DOHH2 (cell line): ENCODE results near the gene CD248.

ENCODE experiments used
- H3F3A ChIP-seq: fragments of 200-600 bp; sonication (generic), shearing (Covaris generic); 2 replicates; pipeline ENCODE4 v1.6.0; 2016; ENCODE audit warnings: antibody characterized with exemption, mild to moderate bottlenecking; ENCODE audit not compliant: control insufficient read depth, insufficient read depth
- H3K27ac ChIP-seq: fragments of 200-600 bp; sonication (generic); 2 replicates; pipeline ENCODE4 v1.5.1; 2014; ENCODE audit warnings: low read depth, mild to moderate bottlenecking, low read length, moderate library complexity
- H3K27me3 ChIP-seq: fragments of 200-600 bp; sonication (generic); 2 replicates; pipeline ENCODE4 v1.6.1; 2014; ENCODE audit warnings: mild to moderate bottlenecking, low read length, mixed read lengths; ENCODE audit not compliant: control insufficient read depth
- H3K36me3 ChIP-seq: fragments of 200-600 bp; sonication (generic); 2 replicates; pipeline ENCODE4 v1.6.1; 2014; ENCODE audit warnings: mild to moderate bottlenecking, low read length, moderate library complexity, mixed read lengths; ENCODE audit not compliant: control insufficient read depth
- H3K4me1 ChIP-seq: fragments of 200-600 bp; sonication (generic); 2 replicates; pipeline ENCODE4 v1.6.1; 2014; ENCODE audit warnings: mild to moderate bottlenecking, low read length, mixed read lengths; ENCODE audit not compliant: control insufficient read depth
- H3K4me2 ChIP-seq: fragments of 200-600 bp; sonication (generic); 2 replicates; pipeline ENCODE4 v1.6.0; 2014; ENCODE audit warnings: mild to moderate bottlenecking, low read length, moderate library complexity
- H3K4me3 ChIP-seq: fragments of 200-600 bp; sonication (generic); 2 replicates; pipeline ENCODE4 v1.5.1; 2014; ENCODE audit warnings: mild to moderate bottlenecking, low read length, mixed read lengths
- H3K79me2 ChIP-seq: fragments of 200-600 bp; sonication (generic); 2 replicates; pipeline ENCODE4 v1.6.1; 2014; ENCODE audit warnings: mild to moderate bottlenecking, low read length, mixed read lengths; ENCODE audit not compliant: control insufficient read depth
- H3K9me2 ChIP-seq: fragments of 200-600 bp; sonication (generic); replicated peaks from 2 replicates; pipeline ENCODE4 v1.6.1; 2014; ENCODE audit warnings: mild to moderate bottlenecking, low read length, mixed read lengths; ENCODE audit not compliant: control insufficient read depth
- H3K9me3 ChIP-seq: fragments of 200-600 bp; sonication (generic); 2 replicates; pipeline ENCODE4 v1.6.1; 2014; ENCODE audit warnings: antibody characterized with exemption, low read length, mixed read lengths; ENCODE audit not compliant: control insufficient read depth, insufficient read depth
- H4K20me1 ChIP-seq: fragments of 200-600 bp; sonication (generic); 2 replicates; pipeline ENCODE4 v1.6.0; 2014; ENCODE audit warnings: low read depth, mild to moderate bottlenecking, antibody characterized with exemption, low read length, moderate library complexity; ENCODE audit not compliant: control insufficient read depth, insufficient read depth
- EZH2phosphoT487 ChIP-seq: fragments of 200-600 bp; sonication (generic); IDR thresholded peaks from 2 replicates; pipeline ENCODE4 v1.6.1; 2017; ENCODE audit warnings: borderline replicate concordance, mild to moderate bottlenecking, antibody characterized with exemption, low read length, moderate library complexity, mixed read lengths
- TF ChIP-seq, protein P1 (sequence below): fragments of 200-600 bp; sonication (generic); IDR thresholded peaks from one replicate; pipeline ENCODE4 v1.5.1; 2014; ENCODE audit warnings: antibody characterized with exemption, mild to moderate bottlenecking, low read depth, low read length; ENCODE audit not compliant: poor library complexity, severe bottlenecking

Gene CD248

DNA sequence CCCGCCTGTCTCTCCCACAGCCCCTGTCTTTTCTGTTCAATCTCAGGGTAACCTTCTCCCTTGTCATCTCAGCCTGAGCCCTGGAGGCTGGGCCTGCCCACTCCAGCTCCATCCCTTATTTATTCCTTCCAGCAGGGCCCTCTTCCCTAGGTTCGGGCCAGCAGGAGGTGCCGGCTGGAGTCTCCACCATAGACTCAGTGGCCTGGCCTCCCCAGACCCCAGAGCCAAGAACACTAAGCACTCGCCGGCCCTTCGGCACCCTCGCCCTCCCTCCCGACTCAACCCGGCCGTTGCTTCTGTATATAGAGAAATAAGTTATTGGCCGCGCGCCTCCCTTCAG lies 49.8 kb downstream of the CD248 start:
- Histone ChIP-seq H3K27ac (no peak overlapping the region), H3K36me3 (peaks cover 72% of the 10 kb centered on the region), H4K20me1 (peaks cover 5% of the 10 kb centered on the region), H3F3A (peaks cover 5% of the 10 kb centered on the region), H3K4me3 (peak overlapping the region; percentile 96), H3K79me2 (peaks cover 26% of the 10 kb centered on the region), H3K4me2 (peak overlapping the region; percentile 64), H3K27me3 (no peaks in the 10 kb centered on the region), H3K9me3 (no peaks in the 10 kb centered on the region), H3K9me2 (no peaks in the 10 kb centered on the region), H3K4me1 (peaks cover 20% of the 10 kb centered on the region)
- no peak for TF ChIP-seq EZH2phosphoT487
- TF ChIP-seq, protein P1, sequence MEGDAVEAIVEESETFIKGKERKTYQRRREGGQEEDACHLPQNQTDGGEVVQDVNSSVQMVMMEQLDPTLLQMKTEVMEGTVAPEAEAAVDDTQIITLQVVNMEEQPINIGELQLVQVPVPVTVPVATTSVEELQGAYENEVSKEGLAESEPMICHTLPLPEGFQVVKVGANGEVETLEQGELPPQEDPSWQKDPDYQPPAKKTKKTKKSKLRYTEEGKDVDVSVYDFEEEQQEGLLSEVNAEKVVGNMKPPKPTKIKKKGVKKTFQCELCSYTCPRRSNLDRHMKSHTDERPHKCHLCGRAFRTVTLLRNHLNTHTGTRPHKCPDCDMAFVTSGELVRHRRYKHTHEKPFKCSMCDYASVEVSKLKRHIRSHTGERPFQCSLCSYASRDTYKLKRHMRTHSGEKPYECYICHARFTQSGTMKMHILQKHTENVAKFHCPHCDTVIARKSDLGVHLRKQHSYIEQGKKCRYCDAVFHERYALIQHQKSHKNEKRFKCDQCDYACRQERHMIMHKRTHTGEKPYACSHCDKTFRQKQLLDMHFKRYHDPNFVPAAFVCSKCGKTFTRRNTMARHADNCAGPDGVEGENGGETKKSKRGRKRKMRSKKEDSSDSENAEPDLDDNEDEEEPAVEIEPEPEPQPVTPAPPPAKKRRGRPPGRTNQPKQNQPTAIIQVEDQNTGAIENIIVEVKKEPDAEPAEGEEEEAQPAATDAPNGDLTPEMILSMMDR, result no peak

DNA sequence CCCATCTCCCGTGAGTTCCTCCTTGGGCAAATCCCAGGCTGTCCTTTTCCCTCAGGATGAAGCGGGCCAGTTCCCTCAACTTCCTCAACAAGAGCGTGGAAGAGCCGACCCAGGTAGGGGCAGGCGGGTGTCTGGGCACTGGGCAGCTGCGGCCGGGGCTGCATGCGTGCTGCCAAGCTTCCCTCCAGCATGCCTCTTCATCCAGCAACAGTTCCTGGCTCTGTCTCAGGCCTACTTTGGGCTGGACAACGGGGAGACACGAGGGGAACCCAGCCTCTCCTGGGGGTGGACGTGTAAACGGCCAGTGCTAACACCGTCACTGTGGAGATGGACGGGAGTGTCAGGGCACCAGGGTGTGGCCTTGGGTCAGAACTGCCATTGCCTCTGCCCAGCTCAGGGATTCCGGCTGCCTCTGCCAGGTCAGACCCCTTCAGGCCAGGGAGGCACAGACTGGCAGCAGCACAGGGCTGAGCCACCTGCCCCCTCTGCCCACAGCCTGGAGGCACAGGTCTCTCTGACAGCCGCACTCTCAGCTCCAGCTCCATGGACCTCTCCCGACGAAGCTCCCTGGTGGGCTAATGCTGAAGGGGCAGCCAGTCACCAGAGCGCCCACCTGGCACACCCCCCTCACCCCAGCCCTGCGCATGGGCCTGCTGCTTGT lies 50.3 kb downstream of the CD248 start:
- peaks cover 71% of the 10 kb centered on the region for H3K36me3 ChIP-seq
- no peak overlapping the region for H3K4me3 ChIP-seq
- H3K79me2 ChIP-seq, result peaks cover 24% of the 10 kb centered on the region
- peaks cover 5% of the 10 kb centered on the region for H4K20me1 ChIP-seq
- H3K9me3 ChIP-seq, result no peaks in the 10 kb centered on the region
- no peaks in the 10 kb centered on the region for H3K27me3 ChIP-seq
- H3K27ac ChIP-seq, result no peak overlapping the region
- peak overlapping the region; percentile 64 for H3K4me2 ChIP-seq
- peaks cover 20% of the 10 kb centered on the region for H3K4me1 ChIP-seq
- H3F3A ChIP-seq, result peaks cover 5% of the 10 kb centered on the region
- H3K9me2 ChIP-seq, result no peaks in the 10 kb centered on the region
- TF ChIP-seq, protein P1, result no peak
- TF ChIP-seq EZH2phosphoT487, result no peak

DNA sequence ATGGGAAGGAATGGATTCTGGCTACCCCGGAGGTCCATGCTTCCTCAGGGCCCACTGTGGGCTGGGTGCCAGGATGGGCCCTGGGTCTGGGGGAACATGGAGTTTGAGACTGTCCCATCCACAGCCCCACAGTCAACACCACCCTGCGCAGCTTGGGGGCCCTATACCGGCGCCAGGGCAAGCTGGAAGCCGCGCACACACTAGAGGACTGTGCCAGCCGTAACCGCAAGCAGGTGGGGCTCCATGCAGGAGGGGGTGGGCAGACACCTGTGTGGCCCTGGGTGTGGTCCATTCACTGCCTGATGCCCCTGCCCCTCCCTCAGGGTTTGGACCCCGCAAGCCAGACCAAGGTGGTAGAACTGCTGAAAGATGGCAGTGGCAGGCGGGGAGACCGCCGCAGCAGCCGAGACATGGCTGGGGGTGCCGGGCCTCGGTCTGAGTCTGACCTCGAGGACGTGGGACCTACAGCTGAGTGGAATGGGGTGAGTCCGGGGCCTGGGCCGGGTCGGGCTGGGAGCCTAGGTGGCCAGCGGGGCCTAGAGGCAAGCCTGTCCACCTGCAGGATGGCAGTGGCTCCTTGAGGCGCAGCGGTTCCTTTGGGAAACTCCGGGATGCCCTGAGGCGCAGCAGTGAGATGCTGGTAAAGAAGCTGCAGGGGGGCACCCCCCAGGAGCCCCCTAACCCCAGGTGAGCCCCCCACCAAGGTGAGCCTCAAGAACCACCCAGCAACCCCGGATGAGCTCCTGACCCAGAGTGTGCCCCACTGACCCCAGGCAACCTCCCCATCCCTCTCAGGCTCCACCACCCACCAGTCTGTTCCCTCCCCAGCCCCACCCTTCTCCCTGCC lies 51.1 kb downstream of the CD248 start:
- H3K4me3 ChIP-seq, result no peak overlapping the region
- H3K27me3 ChIP-seq, result no peaks in the 10 kb centered on the region
- no peak overlapping the region for H3K27ac ChIP-seq
- H3K9me2 ChIP-seq, result no peaks in the 10 kb centered on the region
- peaks cover 5% of the 10 kb centered on the region for H3F3A ChIP-seq
- peaks cover 4% of the 10 kb centered on the region for H4K20me1 ChIP-seq
- peaks cover 72% of the 10 kb centered on the region for H3K36me3 ChIP-seq
- H3K4me1 ChIP-seq, result peaks cover 20% of the 10 kb centered on the region
- H3K4me2 ChIP-seq, result no peak overlapping the region
- TF ChIP-seq, protein P1, result no peak
- no peak for TF ChIP-seq EZH2phosphoT487
- peaks cover 22% of the 10 kb centered on the region for H3K79me2 ChIP-seq
- H3K9me3 ChIP-seq, result no peaks in the 10 kb centered on the region
